Neuron (in vitro differentiated cells): ENCODE data around the gene PCDH18.

Source experiments
- H2AFZ ChIP-seq: one replicate; pipeline ENCODE4 v1.6.1; 2013; ENCODE audit warnings: low read depth, mild to moderate bottlenecking, inconsistent platforms, low read length, moderate library complexity
- H3K27me3 ChIP-seq: one replicate; pipeline ENCODE4 v1.6.1; 2013; ENCODE audit warnings: low read length; ENCODE audit not compliant: insufficient read depth
- H3K36me3 ChIP-seq: one replicate; pipeline ENCODE4 v1.6.1; 2013; ENCODE audit warnings: low read length; ENCODE audit not compliant: insufficient read depth
- H3K4me1 ChIP-seq: one replicate; pipeline ENCODE4 v1.6.1; 2013; ENCODE audit warnings: low read length; ENCODE audit not compliant: insufficient read depth
- H3K4me3 ChIP-seq: 2 replicates; pipeline ENCODE4 v1.5.1; 2013; ENCODE audit warnings: mild to moderate bottlenecking, low read length, moderate library complexity
- H3K9me3 ChIP-seq: one replicate; pipeline ENCODE4 v1.6.1; 2013; ENCODE audit warnings: low read length

PCDH18 gene

GRCh38 chr4:137474711-137475301, 57.5 kb downstream of the PCDH18 start:
- Histone ChIP-seq H3K4me3 (no peak overlapping the region), H3K4me1 (no peaks in the 10 kb centered on the region), H3K27me3 (no peaks in the 10 kb centered on the region), H2AFZ (no peak overlapping the region), H3K36me3 (no peaks in the 10 kb centered on the region), H3K9me3 (no peaks in the 10 kb centered on the region)

GRCh38 chr4:137471895-137472294, 60.4 kb downstream of the PCDH18 start:
- Histone ChIP-seq H3K4me1 (no peaks in the 10 kb centered on the region), H3K9me3 (no peaks in the 10 kb centered on the region), H3K36me3 (no peaks in the 10 kb centered on the region), H3K4me3 (no peak overlapping the region), H3K27me3 (no peaks in the 10 kb centered on the region), H2AFZ (no peak overlapping the region)

- Histone ChIP-seq H3K27me3 (no peaks in the 10 kb centered on the region), H3K4me1 (no peaks in the 10 kb centered on the region), H3K36me3 (no peaks in the 10 kb centered on the region), H3K9me3 (no peaks in the 10 kb centered on the region), H2AFZ (no peak overlapping the region), H3K4me3 (no peak overlapping the region)
These were observed 60.8 kb downstream of the PCDH18 start for GRCh38 chr4:137471461-137471860.

GRCh38 chr4:137470806-137471205, 61.5 kb downstream of the PCDH18 start:
- H3K36me3 ChIP-seq: no peaks in the 10 kb centered on the region
- no peak overlapping the region for H3K4me3 ChIP-seq
- no peak overlapping the region for H2AFZ ChIP-seq
- H3K4me1 ChIP-seq: peaks cover 3% of the 10 kb centered on the region
- no peaks in the 10 kb centered on the region for H3K9me3 ChIP-seq
- no peaks in the 10 kb centered on the region for H3K27me3 ChIP-seq
